SK-N-SH (cell line): ENCODE results near the gene SORBS2.

ENCODE experiments used
- CTCF ChIP-seq: fragments of 200-600 bp; sonication (generic); IDR thresholded peaks from 2 replicates; pipeline ENCODE4 v1.6.1; 2017; ENCODE audit warnings: antibody characterized with exemption, mild to moderate bottlenecking, moderate library complexity
- SIN3A ChIP-seq: IDR thresholded peaks from 2 replicates; pipeline ENCODE4 v1.6.1; 2012; ENCODE audit warnings: low read depth, mild to moderate bottlenecking, low read length, moderate library complexity, borderline replicate concordance
- YY1 ChIP-seq: IDR thresholded peaks from 2 replicates; pipeline ENCODE4 v1.4.0; 2012; ENCODE audit warnings: low read depth, mild to moderate bottlenecking

DNA sequence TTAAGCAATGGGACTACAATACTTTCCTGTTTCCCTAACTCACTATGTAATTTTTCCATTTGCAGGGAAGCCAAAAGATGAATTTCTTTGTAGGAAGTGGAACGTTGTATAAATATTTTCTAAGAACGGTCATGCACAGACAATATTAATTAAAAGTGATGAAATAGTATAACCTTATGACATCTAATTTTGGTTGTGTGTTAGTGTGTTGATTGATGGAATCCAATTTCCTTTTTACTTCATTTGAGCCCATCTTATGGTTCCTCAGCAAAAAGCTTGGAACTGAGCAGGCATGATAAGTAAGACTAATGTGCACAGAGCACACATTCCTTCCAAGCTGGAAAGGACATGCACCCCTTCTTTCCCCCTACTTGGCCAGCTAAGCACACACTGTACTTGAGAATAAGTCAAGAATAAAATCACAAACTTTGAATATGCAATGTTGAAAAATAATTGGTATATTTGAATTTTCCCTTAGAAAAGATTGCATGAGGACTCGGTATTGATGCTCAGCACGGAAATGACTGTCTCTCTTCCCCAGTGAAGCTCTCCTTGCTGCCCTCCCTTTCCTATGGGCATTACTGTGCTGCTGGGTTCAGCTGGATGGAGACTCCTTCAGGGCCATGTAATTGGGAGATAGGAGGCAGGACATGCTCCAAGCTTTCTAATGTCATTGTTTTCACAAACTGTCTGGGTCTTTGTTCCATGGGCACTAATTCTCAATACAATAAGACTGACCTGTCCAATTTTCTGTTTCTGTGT lies 257.4 kb downstream of the SORBS2 start:
- no peak for TF ChIP-seq CTCF
- no peak for TF ChIP-seq SIN3A
- TF ChIP-seq YY1: no peak
